Endodermal cell (in vitro differentiated cells): ENCODE measurements around the gene KIAA1958. TPM values are rescaled to one million over a fixed set of nuclear protein-coding genes. Genes with fewer than 3 reads are reported as not detected.
A peak's percentile ranks its signal among the peaks of the same experiment; 100 is the strongest.

Experiments used
- DNase-seq: peaks from one replicate; pipeline ENCODE4 v3.0.0-alpha.2; 2017
- H3K27ac ChIP-seq: 2 replicates; pipeline ENCODE4 v1.5.1; 2013; ENCODE audit warnings: mild to moderate bottlenecking, low read depth, low read length, moderate library complexity
- H3K27me3 ChIP-seq: 2 replicates; pipeline ENCODE4 v1.6.1; 2013; ENCODE audit warnings: mild to moderate bottlenecking, low read length, moderate library complexity; ENCODE audit not compliant: insufficient read depth, control insufficient read depth, poor library complexity, severe bottlenecking
- H3K36me3 ChIP-seq: 2 replicates; pipeline ENCODE4 v1.7.0; 2013; ENCODE audit warnings: mild to moderate bottlenecking, low read length, moderate library complexity; ENCODE audit not compliant: control insufficient read depth, insufficient read depth
- H3K4me1 ChIP-seq: one replicate; pipeline ENCODE4 v1.7.0; 2013; ENCODE audit warnings: low read length; ENCODE audit not compliant: control insufficient read depth, insufficient read depth
- H3K4me3 ChIP-seq: 2 replicates; pipeline ENCODE4 v1.5.1; 2013; ENCODE audit warnings: mild to moderate bottlenecking, low read length, moderate library complexity
- H3K9ac ChIP-seq: 2 replicates; pipeline ENCODE4 v1.6.1; 2013; ENCODE audit warnings: mild to moderate bottlenecking, low read length, moderate library complexity; ENCODE audit not compliant: poor library complexity, severe bottlenecking; ENCODE audit errors: extremely low read depth
- H3K9me3 ChIP-seq: 2 replicates; pipeline ENCODE4 v1.6.1; 2013; ENCODE audit warnings: mild to moderate bottlenecking, low read length, moderate library complexity; ENCODE audit not compliant: control insufficient read depth
- H3K27ac Mint-ChIP-seq: 2 replicates; pipeline ENCODE4 v1.8.0; 2020; ENCODE audit warnings: mixed read lengths
- H3K27me3 Mint-ChIP-seq: 2 replicates; pipeline ENCODE4 v1.8.0; 2021; ENCODE audit warnings: mild to moderate bottlenecking, mixed read lengths; ENCODE audit not compliant: insufficient read depth
- H3K36me3 Mint-ChIP-seq: 2 replicates; pipeline ENCODE4 v1.8.0; 2020; ENCODE audit warnings: low read depth, mixed read lengths
- H3K4me1 Mint-ChIP-seq: 2 replicates; pipeline ENCODE4 v1.8.0; 2020; ENCODE audit warnings: mixed read lengths
- H3K4me3 Mint-ChIP-seq: 2 replicates; pipeline ENCODE4 v1.8.0; 2020; ENCODE audit warnings: mild to moderate bottlenecking, moderate library complexity, mixed read lengths
- H3K9me3 Mint-ChIP-seq: 2 replicates; pipeline ENCODE4 v1.8.0; 2020; ENCODE audit warnings: mild to moderate bottlenecking, mixed read lengths
- WGBS, 2 experiments: methylation state at CpG; one replicate each; pipeline versions ENCODE4 v1.1.5 to v1.1.7; 2013; ENCODE audit warnings: missing lambda C conversion rate in 2 of 2, mixed read lengths in 1 of 2; ENCODE audit not compliant: insufficient coverage in 1 of 2, insufficient read length in 1 of 2; 5-methylcytosine and 5-hydroxymethylcytosine counted together
- total RNA-seq, 2 donors: library from RNA; stranded (reverse); fragmentation: NEBNext Ultra II Directional in 1 of 2; extraction: Animal tissue kit (Norgen Biotek cat#: 25700) in 1 of 2; gene quantifications; 2 replicates in 1 of 2; 3 replicates in 1 of 2; pipeline ENCODE4 v1.2.1, GENCODE V29; 2021
- TF ChIP-seq, protein P1 (sequence below): fragments of 200-600 bp; sonication (generic); conservative IDR thresholded peaks from 2 replicates; pipeline ENCODE4 v1.5.0; 2021; ENCODE audit warnings: antibody characterized with exemption, mild to moderate bottlenecking

Gene KIAA1958
- total RNA-seq, 2 donors from 2014 or later, result 44.6 to 50.9 TPM

DNA sequence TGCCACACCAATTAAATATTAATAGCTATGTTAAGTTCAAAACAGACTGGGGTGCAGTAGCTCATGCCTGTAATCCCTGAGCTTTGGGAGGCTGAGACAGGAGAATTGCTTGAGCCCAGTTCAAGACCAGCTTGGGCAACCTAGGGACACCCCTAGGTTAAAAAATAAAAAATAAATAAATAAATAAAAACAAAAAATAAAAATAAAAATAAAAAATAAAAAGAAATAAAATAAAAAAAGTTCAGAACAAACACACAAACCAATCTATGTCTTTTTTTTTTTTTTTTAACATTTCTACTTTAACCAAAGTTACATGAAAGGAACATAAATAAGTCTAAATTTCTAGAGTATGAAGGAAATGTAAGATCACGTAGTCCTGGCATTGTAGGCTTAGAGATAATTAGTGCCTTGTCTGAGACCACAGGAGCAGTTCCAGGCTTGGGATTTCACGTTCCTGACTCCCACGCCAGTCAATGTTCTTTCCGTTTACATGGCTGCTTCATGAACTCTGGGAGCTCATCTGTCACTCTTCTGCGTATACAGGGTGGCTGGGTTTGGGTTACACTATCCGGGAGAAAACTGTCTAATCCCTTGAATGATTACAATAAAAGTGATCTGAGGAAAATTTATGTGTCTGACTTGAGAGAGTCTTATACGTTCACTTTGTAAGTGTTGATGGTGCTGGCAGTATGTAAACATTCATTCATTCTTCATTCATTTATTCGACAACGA, 85.2 kb downstream of the KIAA1958 start:
- Mint-ChIP-seq H3K9me3 (no peaks in the 10 kb centered on the region), H3K4me3 (no peak overlapping the region), H3K36me3 (peaks cover 20% of the 10 kb centered on the region), H3K27me3 (no peaks in the 10 kb centered on the region), H3K4me1 (peaks cover 27% of the 10 kb centered on the region), H3K27ac (no peak overlapping the region)
- H3K4me3 ChIP-seq, result no peak overlapping the region
- WGBS, 2 experiments, result 95 to 96% methylated on average over 8 to 9 of the region's 9 CpGs
- no peak overlapping the region for H3K9ac ChIP-seq
- no peaks in the 10 kb centered on the region for H3K9me3 ChIP-seq
- no peaks in the 10 kb centered on the region for H3K27me3 ChIP-seq
- TF ChIP-seq, protein P1, sequence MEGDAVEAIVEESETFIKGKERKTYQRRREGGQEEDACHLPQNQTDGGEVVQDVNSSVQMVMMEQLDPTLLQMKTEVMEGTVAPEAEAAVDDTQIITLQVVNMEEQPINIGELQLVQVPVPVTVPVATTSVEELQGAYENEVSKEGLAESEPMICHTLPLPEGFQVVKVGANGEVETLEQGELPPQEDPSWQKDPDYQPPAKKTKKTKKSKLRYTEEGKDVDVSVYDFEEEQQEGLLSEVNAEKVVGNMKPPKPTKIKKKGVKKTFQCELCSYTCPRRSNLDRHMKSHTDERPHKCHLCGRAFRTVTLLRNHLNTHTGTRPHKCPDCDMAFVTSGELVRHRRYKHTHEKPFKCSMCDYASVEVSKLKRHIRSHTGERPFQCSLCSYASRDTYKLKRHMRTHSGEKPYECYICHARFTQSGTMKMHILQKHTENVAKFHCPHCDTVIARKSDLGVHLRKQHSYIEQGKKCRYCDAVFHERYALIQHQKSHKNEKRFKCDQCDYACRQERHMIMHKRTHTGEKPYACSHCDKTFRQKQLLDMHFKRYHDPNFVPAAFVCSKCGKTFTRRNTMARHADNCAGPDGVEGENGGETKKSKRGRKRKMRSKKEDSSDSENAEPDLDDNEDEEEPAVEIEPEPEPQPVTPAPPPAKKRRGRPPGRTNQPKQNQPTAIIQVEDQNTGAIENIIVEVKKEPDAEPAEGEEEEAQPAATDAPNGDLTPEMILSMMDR, result no peak
- no peak overlapping the region for H3K27ac ChIP-seq
- no peak for DNase-seq
- peaks cover 22% of the 10 kb centered on the region for H3K36me3 ChIP-seq
- peaks cover 6% of the 10 kb centered on the region for H3K4me1 ChIP-seq

GRCh38 chr9:112572416-112572815, 85.8 kb downstream of the KIAA1958 start:
- peaks cover 6% of the 10 kb centered on the region for H3K4me1 ChIP-seq
- H3K9me3 Mint-ChIP-seq, result no peaks in the 10 kb centered on the region
- no peak overlapping the region for H3K4me3 Mint-ChIP-seq
- H3K4me3 ChIP-seq, result no peak overlapping the region
- H3K36me3 ChIP-seq, result peaks cover 22% of the 10 kb centered on the region
- TF ChIP-seq, protein P1, result peak; percentile 46
- no peak overlapping the region for H3K27ac ChIP-seq
- no peaks in the 10 kb centered on the region for H3K27me3 ChIP-seq
- no peaks in the 10 kb centered on the region for H3K9me3 ChIP-seq
- no peak overlapping the region for H3K9ac ChIP-seq
- peaks cover 27% of the 10 kb centered on the region for H3K4me1 Mint-ChIP-seq
- peaks cover 20% of the 10 kb centered on the region for H3K36me3 Mint-ChIP-seq
- 65 to 67% methylated on average over 3 of the region's 3 CpGs for WGBS, 2 experiments
- no peak for DNase-seq
- no peaks in the 10 kb centered on the region for H3K27me3 Mint-ChIP-seq
- no peak overlapping the region for H3K27ac Mint-ChIP-seq

- Histone ChIP-seq H3K4me3 (no peak overlapping the region), H3K9ac (no peak overlapping the region), H3K4me1 (peaks cover 6% of the 10 kb centered on the region), H3K27ac (no peak overlapping the region), H3K9me3 (no peaks in the 10 kb centered on the region), H3K36me3 (peaks cover 22% of the 10 kb centered on the region), H3K27me3 (no peaks in the 10 kb centered on the region)
- 88 to 89% methylated on average over 1 of the region's 1 CpG for WGBS, 2 experiments
- H3K27ac Mint-ChIP-seq, result no peak overlapping the region
- no peak overlapping the region for H3K4me3 Mint-ChIP-seq
- TF ChIP-seq, protein P1, result no peak
- H3K9me3 Mint-ChIP-seq, result no peaks in the 10 kb centered on the region
- peaks cover 27% of the 10 kb centered on the region for H3K4me1 Mint-ChIP-seq
- DNase-seq, result no peak
- H3K36me3 Mint-ChIP-seq, result peaks cover 20% of the 10 kb centered on the region
- H3K27me3 Mint-ChIP-seq, result no peaks in the 10 kb centered on the region
Observed at GRCh38 chr9:112574008-112574407, 87.4 kb downstream of the KIAA1958 start.
